Bronchial epithelial cell (primary cell): ENCODE measurements around the gene RTL10. TPM values are rescaled to one million over a fixed set of nuclear protein-coding genes. Genes with fewer than 3 reads are reported as not detected.

Experiments used
- DNase-seq: peaks from one replicate; pipeline ENCODE4 v3.0.0-alpha.2; 2010; ENCODE audit warnings: low read depth
- FAIRE-seq: peaks from 2 replicates; lab custom pipeline; 2011; peaks lifted over from hg19 to GRCh38; lab: Jason Lieb, UNC
- H3K27me3 ChIP-seq: 2 replicates; pipeline ENCODE4 v1.5.1; 2011; ENCODE audit warnings: low read length; ENCODE audit not compliant: control insufficient read depth, insufficient read depth
- H3K36me3 ChIP-seq: 2 replicates; pipeline ENCODE4 v1.5.1; 2011; ENCODE audit warnings: low read length; ENCODE audit not compliant: control insufficient read depth, insufficient read depth
- H3K4me3 ChIP-seq: 2 replicates; pipeline ENCODE4 v1.5.1; 2011; ENCODE audit warnings: mild to moderate bottlenecking, low read depth, low read length, control low read depth
- CTCF ChIP-seq: IDR thresholded peaks from 2 replicates; pipeline ENCODE4 v1.5.1; 2011; ENCODE audit warnings: mild to moderate bottlenecking, moderate library complexity, low read length, control low read depth, inconsistent platforms; ENCODE audit not compliant: insufficient read depth, severe bottlenecking
- total RNA-seq: library from RNA; depleted of rRNA; stranded (reverse); fragments of >200 nt; gene quantifications from 2 replicates; pipeline ENCODE4 v1.2.1, GENCODE V29; 2014

Gene RTL10
- total RNA-seq, 1 donor from 2014 or later: 9.5 TPM

GRCh38 chr22:19831016-19831415 lies 23.7 kb downstream of the RTL10 start:
- no peak for TF ChIP-seq CTCF
- no peaks in the 10 kb centered on the region for H3K36me3 ChIP-seq
- DNase-seq: no peak
- H3K27me3 ChIP-seq: no peaks in the 10 kb centered on the region
- FAIRE-seq: no peak
- H3K4me3 ChIP-seq: no peak overlapping the region

GRCh38 chr22:19828035-19828401 lies 26.7 kb downstream of the RTL10 start:
- Histone ChIP-seq H3K4me3 (no peak overlapping the region), H3K36me3 (no peaks in the 10 kb centered on the region), H3K27me3 (no peaks in the 10 kb centered on the region)
- no peak for DNase-seq
- no peak for TF ChIP-seq CTCF
- FAIRE-seq: no peak

GRCh38 chr22:19827341-19828034 lies 27.2 kb downstream of the RTL10 start:
- Histone ChIP-seq H3K4me3 (no peak overlapping the region), H3K36me3 (no peaks in the 10 kb centered on the region), H3K27me3 (no peaks in the 10 kb centered on the region)
- FAIRE-seq (no peak), DNase-seq (no peak)
- no peak for TF ChIP-seq CTCF

- Histone ChIP-seq H3K4me3 (no peak overlapping the region), H3K36me3 (no peaks in the 10 kb centered on the region), H3K27me3 (no peaks in the 10 kb centered on the region)
- TF ChIP-seq CTCF: no peak
- DNase-seq (no peak), FAIRE-seq (no peak)
Observed at GRCh38 chr22:19826619-19826950, 28.1 kb downstream of the RTL10 start.

- Histone ChIP-seq H3K4me3 (no peak overlapping the region), H3K27me3 (no peaks in the 10 kb centered on the region), H3K36me3 (no peaks in the 10 kb centered on the region)
- FAIRE-seq (no peak), DNase-seq (no peak)
- no peak for TF ChIP-seq CTCF
Observed at GRCh38 chr22:19825904-19826618, 28.6 kb downstream of the RTL10 start.
